CD8-positive, alpha-beta memory T cell (primary cell): ENCODE data around the gene TDRD9. TPM values are rescaled to one million over a fixed set of nuclear protein-coding genes. Genes with fewer than 3 reads are reported as not detected.

Source experiments
- CTCF ChIA-PET: fragments of 350-600 bp; sonication (Branson Sonifier 250); formaldehyde crosslinking; loops from one replicate; lab custom pipeline; 2021; ENCODE audit warnings: antibody characterized with exemption; lab: Charles Lee
- POLR2A ChIA-PET: fragments of 350-600 bp; sonication (Branson Sonifier 250); formaldehyde crosslinking; loops from one replicate; lab custom pipeline; 2021; ENCODE audit warnings: antibody characterized with exemption; lab: Charles Lee
- DNase-seq, 5 donors: peaks; one replicate each; pipeline versions ENCODE4 v3.0.0 to v3.0.0-alpha.2; 2020 to 2022; ENCODE audit warnings: mixed read lengths in 1 of 5
- H3K27ac ChIP-seq: one replicate; pipeline ENCODE4 v1.7.0; 2013; ENCODE audit warnings: low read depth, mild to moderate bottlenecking, low read length, moderate library complexity
- H3K27me3 ChIP-seq: 2 replicates; pipeline ENCODE4 v1.7.0; 2013; ENCODE audit warnings: low read length, mild to moderate bottlenecking; ENCODE audit not compliant: insufficient read depth, poor library complexity, severe bottlenecking
- H3K36me3 ChIP-seq: 2 replicates; pipeline ENCODE4 v1.7.0; 2013; ENCODE audit warnings: mild to moderate bottlenecking, low read length, moderate library complexity; ENCODE audit not compliant: insufficient read depth
- H3K4me1 ChIP-seq: 2 replicates; pipeline ENCODE4 v1.7.0; 2013; ENCODE audit warnings: mild to moderate bottlenecking, low read length, moderate library complexity; ENCODE audit not compliant: insufficient read depth
- H3K4me3 ChIP-seq: 2 replicates; pipeline ENCODE4 v1.7.0; 2013; ENCODE audit warnings: mild to moderate bottlenecking, low read length
- H3K9me3 ChIP-seq: 2 replicates; pipeline ENCODE4 v1.7.0; 2013; ENCODE audit warnings: mild to moderate bottlenecking, low read length
- H3K27ac Mint-ChIP-seq, 8 donors: one replicate each; pipeline ENCODE4 v1.8.0; 2020 to 2021; ENCODE audit warnings: mixed read lengths in 8 of 8, mild to moderate bottlenecking in 6 of 8, inconsistent platforms in 3 of 8, moderate library complexity in 3 of 8
- H3K27me3 Mint-ChIP-seq, 2 donors: one replicate each; pipeline ENCODE4 v1.8.0; 2020 to 2021; ENCODE audit warnings: mixed read lengths in 2 of 2, mild to moderate bottlenecking in 1 of 2, moderate library complexity in 1 of 2
- H3K36me3 Mint-ChIP-seq, 3 donors: one replicate each; pipeline ENCODE4 v1.8.0; 2020 to 2021; ENCODE audit warnings: mixed read lengths in 3 of 3, inconsistent platforms in 1 of 3, mild to moderate bottlenecking in 1 of 3
- H3K4me1 Mint-ChIP-seq, 3 donors: one replicate each; pipeline ENCODE4 v1.8.0; 2020 to 2021; ENCODE audit warnings: mixed read lengths in 3 of 3, inconsistent platforms in 1 of 3, mild to moderate bottlenecking in 1 of 3
- H3K4me3 Mint-ChIP-seq, 7 donors: one replicate each; pipeline ENCODE4 v1.8.0; 2020 to 2021; ENCODE audit warnings: mixed read lengths in 7 of 7, mild to moderate bottlenecking in 6 of 7, moderate library complexity in 4 of 7, inconsistent platforms in 2 of 7
- H3K9me3 Mint-ChIP-seq, 5 donors: one replicate each; pipeline ENCODE4 v1.8.0; 2020 to 2022; ENCODE audit warnings: mixed read lengths in 5 of 5, mild to moderate bottlenecking in 3 of 5, moderate library complexity in 2 of 5, inconsistent platforms in 1 of 5
- polyA plus RNA-seq: library from polyadenylated mRNA; unstranded; fragments of 300-500 nt; fragmentation: Illumina TruSeq; gene quantifications from one replicate; pipeline ENCODE4 v1.2.3, GENCODE V29; 2021
- total RNA-seq, 2 experiments: library from RNA; stranded (reverse); gene quantifications; one replicate each; pipeline ENCODE4 v1.2.3, GENCODE V29; 2021

TDRD9 gene
- total and polyA plus RNA-seq, 3 experiments from 2014 or later, result 0.44 to 1.3 (median 0.46) TPM

GRCh38 chr14:104031384-104031783 lies 103.1 kb downstream of the TDRD9 start:
- no peaks in the 10 kb centered on the region for H3K36me3 Mint-ChIP-seq
- peaks cover 19 to 42% of the 10 kb centered on the region in 2 donors for H3K27me3 Mint-ChIP-seq
- H3K9me3 Mint-ChIP-seq, result peaks cover 0 to 2% (median 0%) of the 10 kb centered on the region in 5 donors
- ChIA-PET CTCF (no interaction called here), POLR2A (no interaction called here)
- no peak overlapping the region for H3K4me3 ChIP-seq
- H3K4me1 Mint-ChIP-seq, result no peaks in the 10 kb centered on the region
- H3K9me3 ChIP-seq, result no peaks in the 10 kb centered on the region
- no peaks in the 10 kb centered on the region for H3K36me3 ChIP-seq
- no peaks in the 10 kb centered on the region for H3K27me3 ChIP-seq
- H3K27ac Mint-ChIP-seq, result peak overlapping the region in 1 of 8 donors; percentile 39
- no peak for DNase-seq
- H3K27ac ChIP-seq, result no peak overlapping the region
- H3K4me1 ChIP-seq, result no peaks in the 10 kb centered on the region
- H3K4me3 Mint-ChIP-seq, result no peak overlapping the region

GRCh38 chr14:104034976-104035699 lies 106.9 kb downstream of the TDRD9 start:
- H3K4me3 Mint-ChIP-seq, result no peak overlapping the region
- H3K27ac Mint-ChIP-seq, result no peak overlapping the region
- Histone ChIP-seq H3K4me3 (no peak overlapping the region), H3K27me3 (no peaks in the 10 kb centered on the region), H3K9me3 (no peaks in the 10 kb centered on the region), H3K27ac (no peak overlapping the region), H3K36me3 (no peaks in the 10 kb centered on the region), H3K4me1 (no peaks in the 10 kb centered on the region)
- H3K27me3 Mint-ChIP-seq, result peaks cover 17 to 51% of the 10 kb centered on the region in 2 donors
- H3K9me3 Mint-ChIP-seq, result peaks cover 0 to 2% (median 0%) of the 10 kb centered on the region in 5 donors
- no peaks in the 10 kb centered on the region for H3K4me1 Mint-ChIP-seq
- POLR2A ChIA-PET, result no interaction called here
- DNase-seq, result no peak
- CTCF ChIA-PET, result no interaction called here
- no peaks in the 10 kb centered on the region for H3K36me3 Mint-ChIP-seq

GRCh38 chr14:104036212-104036611 lies 108.0 kb downstream of the TDRD9 start:
- Mint-ChIP-seq H3K9me3 (peaks cover 0 to 2% (median 0%) of the 10 kb centered on the region in 5 donors), H3K36me3 (no peaks in the 10 kb centered on the region), H3K27ac (no peak overlapping the region), H3K4me3 (no peak overlapping the region), H3K4me1 (no peaks in the 10 kb centered on the region), H3K27me3 (peaks cover 21 to 58% of the 10 kb centered on the region in 2 donors)
- DNase-seq, result no peak
- no peaks in the 10 kb centered on the region for H3K4me1 ChIP-seq
- no peaks in the 10 kb centered on the region for H3K27me3 ChIP-seq
- ChIA-PET CTCF (no interaction called here), POLR2A (no interaction called here)
- H3K36me3 ChIP-seq, result no peaks in the 10 kb centered on the region
- H3K9me3 ChIP-seq, result no peaks in the 10 kb centered on the region
- no peak overlapping the region for H3K27ac ChIP-seq
- no peak overlapping the region for H3K4me3 ChIP-seq

- Mint-ChIP-seq H3K36me3 (no peaks in the 10 kb centered on the region), H3K4me3 (no peak overlapping the region), H3K4me1 (no peaks in the 10 kb centered on the region), H3K27me3 (peaks cover 21 to 60% of the 10 kb centered on the region in 2 donors), H3K27ac (no peak overlapping the region), H3K9me3 (peaks cover 0 to 2% (median 0%) of the 10 kb centered on the region in 5 donors)
- H3K36me3 ChIP-seq, result no peaks in the 10 kb centered on the region
- no peaks in the 10 kb centered on the region for H3K27me3 ChIP-seq
- H3K27ac ChIP-seq, result no peak overlapping the region
- H3K9me3 ChIP-seq, result no peaks in the 10 kb centered on the region
- POLR2A ChIA-PET, result no interaction called here
- no peaks in the 10 kb centered on the region for H3K4me1 ChIP-seq
- DNase-seq, result no peak
- CTCF ChIA-PET, result no interaction called here
- H3K4me3 ChIP-seq, result no peak overlapping the region
These were observed 108.8 kb downstream of the TDRD9 start for GRCh38 chr14:104037074-104037473.

DNA sequence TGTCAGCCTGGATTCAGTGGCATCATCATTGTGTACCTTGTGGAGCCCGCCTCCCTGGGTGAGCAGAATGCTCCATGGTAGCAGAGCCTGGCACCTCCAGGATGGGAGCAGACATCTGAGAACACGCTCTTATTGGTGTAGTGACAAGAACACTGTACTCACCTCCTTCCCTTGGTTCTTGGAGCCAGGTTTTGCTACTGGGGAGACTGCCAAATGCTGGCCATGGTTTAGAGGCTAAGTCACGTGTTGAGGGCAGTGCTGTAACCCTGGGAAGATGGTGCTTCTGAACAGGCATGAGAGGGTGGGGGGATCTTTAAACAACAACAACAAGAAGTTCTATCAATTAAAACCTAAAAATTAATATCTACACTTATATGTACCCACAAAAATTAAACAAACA lies 109.6 kb downstream of the TDRD9 start:
- no peak for DNase-seq
- Mint-ChIP-seq H3K36me3 (no peaks in the 10 kb centered on the region), H3K27ac (no peak overlapping the region), H3K27me3 (peaks cover 17 to 54% of the 10 kb centered on the region in 2 donors), H3K4me1 (no peaks in the 10 kb centered on the region), H3K9me3 (peaks cover 0 to 2% (median 0%) of the 10 kb centered on the region in 5 donors), H3K4me3 (no peak overlapping the region)
- Histone ChIP-seq H3K27ac (no peak overlapping the region), H3K36me3 (no peaks in the 10 kb centered on the region), H3K27me3 (no peaks in the 10 kb centered on the region), H3K4me1 (no peaks in the 10 kb centered on the region), H3K4me3 (no peak overlapping the region), H3K9me3 (no peaks in the 10 kb centered on the region)
- CTCF ChIA-PET, result no interaction called here
- POLR2A ChIA-PET, result no interaction called here

DNA sequence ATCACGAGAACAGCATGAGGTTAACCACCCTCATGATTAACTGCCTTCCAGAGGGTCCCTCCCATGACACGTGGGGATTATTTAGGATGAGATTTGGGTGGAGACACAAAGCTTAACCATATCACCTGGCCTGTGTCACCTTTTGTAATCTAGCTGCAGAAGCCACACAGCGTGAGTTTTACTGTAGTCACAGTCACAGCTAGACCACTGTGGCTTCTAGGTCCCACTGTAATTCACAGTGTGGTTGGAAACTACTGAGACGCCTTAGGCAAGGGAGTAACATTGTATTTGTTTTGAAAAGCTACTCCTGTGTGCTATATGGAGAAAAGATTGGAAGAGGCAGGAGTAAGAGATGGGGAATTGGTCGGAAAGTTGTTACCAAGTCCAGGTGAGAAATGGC lies 111.0 kb downstream of the TDRD9 start:
- H3K9me3 ChIP-seq, result no peaks in the 10 kb centered on the region
- H3K27me3 Mint-ChIP-seq, result peaks cover 12 to 44% of the 10 kb centered on the region in 2 donors
- H3K36me3 Mint-ChIP-seq, result no peaks in the 10 kb centered on the region
- no peak overlapping the region for H3K27ac ChIP-seq
- no peaks in the 10 kb centered on the region for H3K4me1 ChIP-seq
- H3K27ac Mint-ChIP-seq, result no peak overlapping the region
- H3K4me1 Mint-ChIP-seq, result no peaks in the 10 kb centered on the region
- no peak for DNase-seq
- ChIA-PET CTCF (no interaction called here), POLR2A (no interaction called here)
- H3K36me3 ChIP-seq, result no peaks in the 10 kb centered on the region
- H3K27me3 ChIP-seq, result no peaks in the 10 kb centered on the region
- no peak overlapping the region for H3K4me3 Mint-ChIP-seq
- H3K9me3 Mint-ChIP-seq, result no peaks in the 10 kb centered on the region
- H3K4me3 ChIP-seq, result no peak overlapping the region

GRCh38 chr14:104040539-104040938 lies 112.3 kb downstream of the TDRD9 start:
- ChIA-PET POLR2A (no interaction called here), CTCF (no interaction called here)
- Histone ChIP-seq H3K36me3 (no peaks in the 10 kb centered on the region), H3K4me3 (no peak overlapping the region), H3K27ac (no peak overlapping the region), H3K4me1 (no peaks in the 10 kb centered on the region), H3K27me3 (no peaks in the 10 kb centered on the region), H3K9me3 (no peaks in the 10 kb centered on the region)
- no peaks in the 10 kb centered on the region for H3K4me1 Mint-ChIP-seq
- peaks cover 5 to 36% of the 10 kb centered on the region in 2 donors for H3K27me3 Mint-ChIP-seq
- no peaks in the 10 kb centered on the region for H3K36me3 Mint-ChIP-seq
- no peak overlapping the region for H3K27ac Mint-ChIP-seq
- H3K4me3 Mint-ChIP-seq, result no peak overlapping the region
- no peak for DNase-seq
- H3K9me3 Mint-ChIP-seq, result no peaks in the 10 kb centered on the region

- Mint-ChIP-seq H3K27ac (peak overlapping the region in 1 of 8 donors; percentile 27), H3K27me3 (peaks cover 5 to 33% of the 10 kb centered on the region in 2 donors), H3K4me1 (no peaks in the 10 kb centered on the region), H3K9me3 (no peaks in the 10 kb centered on the region), H3K4me3 (no peak overlapping the region), H3K36me3 (no peaks in the 10 kb centered on the region)
- CTCF ChIA-PET, result no interaction called here
- POLR2A ChIA-PET, result no interaction called here
- Histone ChIP-seq H3K9me3 (no peaks in the 10 kb centered on the region), H3K27me3 (no peaks in the 10 kb centered on the region), H3K27ac (no peak overlapping the region), H3K4me1 (no peaks in the 10 kb centered on the region), H3K36me3 (no peaks in the 10 kb centered on the region), H3K4me3 (no peak overlapping the region)
- no peak for DNase-seq
These were observed 113.3 kb downstream of the TDRD9 start for GRCh38 chr14:104041430-104042104.
